Lung microvascular endothelial cell (primary cell): ENCODE results near the gene SLC25A21. TPM values are rescaled to one million over a fixed set of nuclear protein-coding genes. Genes with fewer than 3 reads are reported as not detected.
A peak's percentile ranks its signal among the peaks of the same experiment; 100 is the strongest.

Experiments
- DNase-seq, 2 donors: peaks; one replicate each; pipeline versions ENCODE4 v3.0.0 to v3.0.0-alpha.2; 2010; ENCODE audit warnings: low read depth in 2 of 2
- total RNA-seq: library from RNA; depleted of rRNA; stranded (reverse); fragments of >200 nt; gene quantifications from 2 replicates; pipeline ENCODE4 v1.2.1, GENCODE V29; 2014

SLC25A21 gene
- total RNA-seq, 1 donor from 2014 or later: 0.20 TPM

DNA sequence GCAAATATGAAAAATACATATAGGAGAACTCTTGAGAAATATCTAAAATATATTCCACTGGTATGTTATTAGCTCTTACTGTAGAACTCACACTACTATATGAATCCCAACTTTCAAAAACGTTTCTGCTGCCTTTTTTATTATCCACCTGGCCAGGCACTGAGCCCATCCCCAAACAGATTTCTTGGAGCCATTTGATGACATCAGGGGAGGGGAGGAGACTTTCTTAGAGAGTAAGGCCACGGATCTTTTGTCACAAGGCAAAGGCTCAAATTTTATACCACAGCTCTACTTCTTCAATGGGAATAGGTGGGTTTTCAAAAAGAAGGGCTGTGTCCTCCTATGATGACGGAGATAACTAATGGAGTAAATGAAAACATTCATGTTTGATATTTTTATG is 83.0 kb downstream of the SLC25A21 start:
- DNase-seq: no peak

GRCh38 chr14:37088356-37089215 is 83.8 kb downstream of the SLC25A21 start:
- DNase-seq: no peak

DNA sequence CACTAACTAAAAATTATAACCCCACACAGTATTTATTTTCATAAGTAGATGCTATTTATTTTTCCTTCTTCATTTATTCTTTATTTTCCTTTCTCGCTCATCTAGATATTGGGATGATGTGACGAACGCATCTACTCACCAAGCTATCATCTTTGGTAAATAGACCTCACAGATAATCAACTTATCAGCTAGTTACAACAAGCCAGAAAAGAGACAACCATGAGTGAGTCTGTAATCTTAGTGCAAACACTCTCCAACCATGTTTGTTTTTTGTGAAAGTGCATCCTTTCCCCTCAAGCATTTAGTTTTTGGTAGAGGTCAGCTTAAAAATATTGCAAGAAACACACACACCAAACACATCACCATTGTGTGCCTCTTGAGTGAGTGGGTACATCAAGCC is 84.9 kb downstream of the SLC25A21 start:
- DNase-seq: no peak

- no peak for DNase-seq
Measured at GRCh38 chr14:37083599-37083998, 88.8 kb downstream of the SLC25A21 start.

GRCh38 chr14:37082449-37082848 is 90.0 kb downstream of the SLC25A21 start:
- no peak for DNase-seq

DNA sequence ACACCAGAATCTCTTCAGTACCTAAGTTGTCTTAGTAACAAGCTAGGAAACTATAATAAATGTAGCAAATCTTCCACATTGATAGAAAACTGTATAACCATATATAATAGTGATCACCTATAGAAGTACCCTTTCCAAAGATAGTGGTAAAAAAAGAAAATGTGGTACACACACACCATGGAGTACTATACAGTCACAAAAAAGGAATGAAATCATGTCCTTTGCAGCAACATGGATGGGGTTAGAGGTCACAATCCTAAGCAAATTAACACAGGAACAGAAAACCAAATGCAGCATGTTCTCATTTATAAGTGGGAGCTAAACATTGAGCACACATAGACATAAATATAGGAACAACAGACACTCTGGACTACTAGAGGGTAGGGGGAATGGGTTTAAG is 90.5 kb downstream of the SLC25A21 start:
- DNase-seq: no peak

DNA sequence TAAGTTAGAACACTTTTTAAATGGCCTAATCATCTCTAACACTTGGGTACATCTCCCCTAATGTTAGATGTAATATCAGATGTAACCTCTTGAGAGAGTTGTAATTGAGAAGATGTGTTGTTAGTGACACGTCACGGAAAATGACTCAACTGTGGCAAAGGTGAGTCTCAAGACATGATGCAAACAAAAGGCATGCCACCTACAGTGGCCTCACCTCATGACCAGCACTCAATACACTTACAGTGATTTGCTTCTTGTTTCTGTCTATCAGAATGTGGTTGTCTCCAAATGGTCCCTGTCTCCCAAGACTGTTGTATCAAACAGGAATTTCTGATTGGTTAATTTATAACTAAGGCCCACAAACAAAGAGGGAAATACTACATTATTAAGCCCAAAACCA is 91.2 kb downstream of the SLC25A21 start:
- DNase-seq: no peak

DNA sequence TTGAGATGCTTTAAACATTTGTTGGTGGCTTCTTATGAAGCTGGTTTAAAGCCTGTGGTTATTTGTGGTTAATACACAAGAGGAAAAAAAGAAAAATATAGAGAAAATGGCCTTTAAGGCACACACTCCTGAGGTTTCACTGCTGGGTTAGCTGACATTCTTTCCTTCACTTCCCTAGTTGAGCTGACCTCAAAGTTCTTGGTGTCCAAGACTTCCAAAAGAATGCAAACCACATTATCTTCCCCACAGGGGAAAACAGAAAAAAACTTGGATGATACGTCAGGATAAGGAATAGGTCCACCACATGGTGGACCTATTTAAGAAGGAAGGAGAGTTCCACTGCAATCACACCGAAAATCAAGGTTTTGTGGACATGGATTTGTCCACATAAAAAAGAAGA is 94.3 kb downstream of the SLC25A21 start:
- no peak for DNase-seq

- DNase-seq: peak in 1 of 2 donors; percentile 23
Measured at GRCh38 chr14:37074320-37074719, 98.1 kb downstream of the SLC25A21 start.

GRCh38 chr14:37063467-37064240 is 108.8 kb downstream of the SLC25A21 start:
- DNase-seq: no peak

DNA sequence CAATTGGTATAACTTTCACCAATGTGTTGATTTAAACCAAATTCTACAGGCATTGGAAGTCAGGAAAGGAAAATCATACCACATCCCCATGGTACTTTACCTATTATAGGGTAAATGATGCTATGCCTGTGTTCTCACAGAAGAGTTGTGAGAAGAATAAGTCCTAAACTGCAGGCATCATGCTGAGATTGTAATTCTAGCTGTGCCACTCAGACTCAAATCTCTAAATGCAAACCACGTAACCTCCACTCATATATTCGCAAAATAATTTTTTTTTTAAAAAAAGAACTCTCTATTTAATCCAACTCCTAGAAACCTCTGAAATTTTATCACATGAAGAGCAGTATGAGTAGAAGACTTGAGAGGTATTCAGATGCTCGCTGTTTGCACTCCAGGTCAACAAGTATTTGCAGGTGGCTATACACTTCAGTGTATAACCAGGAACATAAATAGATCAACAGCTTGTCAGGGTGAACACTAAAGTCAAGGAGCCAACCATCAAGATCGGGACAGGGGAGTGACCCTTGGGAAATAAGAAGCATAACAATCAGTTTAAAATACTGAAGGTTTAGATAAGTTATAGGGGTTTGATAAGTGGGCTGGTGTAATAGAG is 110.1 kb downstream of the SLC25A21 start:
- no peak for DNase-seq

- no peak for DNase-seq
Measured at GRCh38 chr14:37061697-37062096, 110.7 kb downstream of the SLC25A21 start.

- DNase-seq: no peak
Measured at GRCh38 chr14:37060496-37061260, 111.7 kb downstream of the SLC25A21 start.

DNA sequence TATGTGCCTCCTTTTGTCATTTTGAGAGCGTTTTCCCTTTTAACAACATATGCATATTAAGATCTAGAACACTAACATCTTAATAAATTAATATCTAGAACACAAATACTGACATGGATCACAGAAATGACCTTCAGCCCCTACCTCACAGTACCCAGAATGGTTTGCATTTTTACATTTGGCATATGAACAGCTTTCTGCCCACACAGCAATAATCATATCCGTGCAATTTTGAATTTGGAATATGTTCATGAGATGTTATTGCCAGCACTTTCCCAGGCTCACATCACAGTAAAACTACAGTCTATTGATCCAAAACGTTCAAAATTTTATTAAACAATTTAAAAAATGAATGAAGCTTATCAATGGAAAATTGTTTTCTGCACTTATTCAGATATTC is 114.6 kb downstream of the SLC25A21 start:
- no peak for DNase-seq

DNA sequence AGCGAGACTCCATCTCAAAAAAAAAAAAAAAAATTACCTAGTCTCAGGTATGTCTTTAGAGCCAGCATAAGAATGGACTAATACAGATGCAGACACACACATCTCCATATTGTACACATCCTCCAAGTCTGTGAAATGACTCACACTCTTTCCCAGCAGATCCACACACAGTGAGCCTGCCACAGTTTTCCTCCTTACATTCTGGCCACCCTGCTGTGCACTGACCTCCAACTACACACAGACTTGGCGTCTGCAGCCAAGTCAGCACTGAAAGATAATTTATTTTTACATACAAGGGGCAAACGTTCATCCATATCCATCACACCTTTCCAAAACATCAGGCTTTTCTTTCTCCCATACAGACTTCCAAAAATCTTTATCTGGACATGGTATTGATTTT is 115.9 kb downstream of the SLC25A21 start:
- peak in 1 of 2 donors; percentile 41 for DNase-seq

DNA sequence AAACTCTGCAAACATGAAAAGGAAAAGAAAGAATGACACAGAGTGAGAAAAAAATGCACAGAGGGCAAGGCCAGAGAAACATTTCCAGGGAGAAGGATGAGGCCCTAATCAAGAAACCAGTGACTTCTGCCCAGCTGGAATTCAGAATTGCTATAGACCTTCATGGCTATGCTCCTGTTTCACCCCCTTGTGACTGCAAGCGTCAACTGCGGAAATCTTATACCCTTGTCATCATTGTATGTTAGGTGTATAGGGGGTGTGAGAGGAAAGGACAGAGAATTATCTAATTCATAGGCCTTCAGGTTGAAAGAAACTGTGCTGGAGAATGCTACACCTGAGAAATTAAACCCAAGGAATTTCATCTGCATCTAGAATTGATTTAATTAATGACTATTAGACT is 117.5 kb downstream of the SLC25A21 start:
- no peak for DNase-seq

DNA sequence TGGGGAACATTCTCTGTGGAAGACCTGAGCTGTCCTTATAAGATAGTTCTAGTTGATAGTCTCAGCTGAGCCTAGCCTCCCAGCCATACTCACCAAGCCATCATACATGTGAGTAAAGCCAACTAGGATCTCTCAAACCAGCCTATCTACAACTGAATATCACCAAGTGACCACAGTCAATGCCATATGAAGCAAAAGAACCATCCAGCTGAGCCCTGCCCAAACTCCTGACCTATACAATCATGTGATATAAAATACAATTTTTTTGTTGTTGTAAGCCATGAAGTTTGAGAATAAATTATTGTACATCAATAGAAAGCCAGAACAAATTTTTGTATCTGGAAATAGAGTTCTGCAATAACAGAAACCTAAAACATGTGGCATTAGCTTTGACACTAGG is 118.3 kb downstream of the SLC25A21 start:
- DNase-seq: no peak

GRCh38 chr14:37051680-37052079 is 120.7 kb downstream of the SLC25A21 start:
- no peak for DNase-seq

DNA sequence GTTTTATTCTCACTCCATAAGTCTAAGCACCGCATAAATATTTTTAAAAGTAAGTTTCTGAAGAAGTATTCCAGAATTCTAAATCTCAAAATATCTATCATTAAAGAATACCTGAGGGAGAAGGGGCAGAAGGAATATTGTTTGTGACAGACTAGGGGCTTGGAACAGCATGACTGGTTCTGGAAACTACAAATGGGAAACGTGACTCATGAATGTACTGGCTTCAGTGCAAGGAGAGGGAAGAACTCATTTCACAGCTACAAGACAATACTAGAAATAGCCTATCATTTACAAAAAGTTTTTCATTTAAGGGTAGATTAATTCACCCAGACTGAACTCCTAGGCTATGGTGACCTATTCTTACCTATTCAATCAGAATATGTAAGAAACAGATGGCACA is 121.3 kb downstream of the SLC25A21 start:
- peak; percentile 28 to 61 for DNase-seq

DNA sequence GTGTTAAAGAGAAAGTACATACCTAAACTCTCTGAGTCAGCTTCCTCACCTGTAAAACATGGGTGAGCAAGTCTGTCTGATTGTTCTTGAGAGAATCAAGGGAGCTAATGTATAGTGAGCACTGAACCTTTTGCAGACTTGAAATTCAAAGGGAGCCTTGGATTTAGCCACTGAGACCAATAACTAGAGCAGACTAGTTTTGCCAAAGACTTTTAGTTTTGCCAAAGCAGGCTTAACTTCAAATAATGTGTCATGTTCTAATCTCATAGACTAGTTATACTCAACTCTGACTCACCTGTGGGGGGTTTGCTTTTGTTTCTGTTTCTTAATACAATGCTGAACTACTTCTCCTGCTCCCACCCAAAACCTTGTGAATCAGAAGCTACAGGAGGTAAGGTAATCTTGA is 123.7 kb downstream of the SLC25A21 start:
- DNase-seq: peak in 1 of 2 donors; percentile 12

DNA sequence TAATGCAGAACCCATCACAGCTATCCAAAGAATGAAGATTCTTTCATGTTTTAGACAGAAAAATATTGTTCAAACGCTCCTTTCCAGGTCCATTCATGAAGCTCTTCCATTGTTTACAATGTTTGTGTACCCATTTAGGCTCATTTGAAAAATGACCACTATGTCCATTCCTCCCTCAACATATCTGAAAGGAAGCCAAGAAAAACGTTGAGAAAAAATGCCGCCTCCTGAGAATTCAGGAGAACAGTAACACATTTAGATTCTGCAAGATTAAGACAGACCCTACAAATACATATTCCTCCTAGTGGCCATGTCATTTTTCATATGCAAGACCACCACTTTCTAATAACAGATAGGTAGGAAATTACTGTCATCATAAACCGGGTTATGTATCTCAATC is 124.4 kb downstream of the SLC25A21 start:
- no peak for DNase-seq

GRCh38 chr14:37047226-37047625 is 125.2 kb downstream of the SLC25A21 start:
- peak in 1 of 2 donors; percentile 8 for DNase-seq
